Measurements from ENCODE around the gene PACRG. TPM values are rescaled to one million over a fixed set of nuclear protein-coding genes. Genes with fewer than 3 reads are reported as not detected.

PACRG gene
- total RNA-seq, 1 experiment from 2014 or later: not detected

DNA sequence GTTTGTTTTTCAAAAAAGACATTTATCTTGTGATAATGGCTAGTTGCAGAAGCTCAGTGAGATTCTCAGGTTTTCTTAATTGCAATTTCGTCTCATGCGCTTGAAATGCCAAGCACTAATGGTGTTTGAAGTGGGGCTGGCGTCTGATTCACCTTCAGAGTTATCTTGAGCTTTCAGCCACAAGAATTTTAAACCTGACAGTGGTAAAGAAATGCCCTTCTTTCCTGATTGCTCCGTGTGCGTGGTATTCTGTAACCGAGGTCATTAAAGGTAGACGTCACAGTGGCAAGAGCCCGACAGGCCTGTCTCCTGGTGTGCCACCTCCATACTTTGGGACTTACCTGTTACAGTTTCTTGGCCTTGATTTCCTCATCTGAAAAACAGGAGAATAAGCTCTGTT, 560.3 kb downstream of the PACRG start:
- DNase-seq (ENCODE audit: low read depth): no peak
- in situ Hi-C loops (cut with HindIII; ENCODE audit: low pct_unique_long_range_greater_than_20kb, low sequenced_read_pairs): no loop called here

DNA sequence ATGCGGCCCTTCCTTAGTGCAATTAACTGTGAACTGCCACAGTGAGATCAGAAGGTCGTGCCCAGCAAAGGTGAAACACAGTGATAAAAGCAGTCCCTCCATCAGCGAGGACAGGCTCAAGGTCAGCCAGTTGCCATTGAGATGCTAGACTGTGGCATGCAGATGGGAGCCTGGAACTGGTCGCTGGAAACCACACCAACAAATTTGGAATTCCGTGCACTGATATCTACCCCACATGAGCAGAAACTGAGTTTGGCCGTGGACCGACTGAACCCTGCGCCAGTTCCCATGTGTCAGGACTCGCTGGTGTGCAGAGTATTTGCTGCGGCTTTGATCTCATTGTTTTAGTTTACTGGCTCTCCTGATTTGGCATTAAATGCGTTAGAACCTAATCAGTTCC, 561.1 kb downstream of the PACRG start:
- in situ Hi-C loops (cut with HindIII; ENCODE audit: low pct_unique_long_range_greater_than_20kb, low sequenced_read_pairs): no loop called here
- no peak for DNase-seq (ENCODE audit: low read depth)

DNA sequence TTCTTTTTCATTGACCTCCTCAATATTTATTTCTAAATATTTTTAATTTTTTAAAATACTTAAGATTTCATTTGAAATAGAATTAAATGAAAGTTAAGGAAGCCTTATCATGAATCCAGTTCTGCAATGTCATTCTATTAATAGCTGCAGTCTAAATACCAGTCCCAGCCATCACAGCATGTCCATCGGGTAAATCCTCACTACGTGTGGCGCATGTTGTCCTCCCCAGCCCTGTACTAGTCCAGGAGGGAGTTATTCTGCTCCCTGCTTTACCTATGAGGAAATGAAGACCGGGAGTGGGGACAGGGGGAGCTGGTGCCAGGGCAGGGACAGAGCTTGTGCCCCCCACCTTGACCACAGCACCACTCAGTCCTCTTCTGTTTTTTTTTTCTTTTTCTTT, 561.7 kb downstream of the PACRG start:
- in situ Hi-C loops (cut with HindIII; ENCODE audit: low pct_unique_long_range_greater_than_20kb, low sequenced_read_pairs): no loop called here

DNA sequence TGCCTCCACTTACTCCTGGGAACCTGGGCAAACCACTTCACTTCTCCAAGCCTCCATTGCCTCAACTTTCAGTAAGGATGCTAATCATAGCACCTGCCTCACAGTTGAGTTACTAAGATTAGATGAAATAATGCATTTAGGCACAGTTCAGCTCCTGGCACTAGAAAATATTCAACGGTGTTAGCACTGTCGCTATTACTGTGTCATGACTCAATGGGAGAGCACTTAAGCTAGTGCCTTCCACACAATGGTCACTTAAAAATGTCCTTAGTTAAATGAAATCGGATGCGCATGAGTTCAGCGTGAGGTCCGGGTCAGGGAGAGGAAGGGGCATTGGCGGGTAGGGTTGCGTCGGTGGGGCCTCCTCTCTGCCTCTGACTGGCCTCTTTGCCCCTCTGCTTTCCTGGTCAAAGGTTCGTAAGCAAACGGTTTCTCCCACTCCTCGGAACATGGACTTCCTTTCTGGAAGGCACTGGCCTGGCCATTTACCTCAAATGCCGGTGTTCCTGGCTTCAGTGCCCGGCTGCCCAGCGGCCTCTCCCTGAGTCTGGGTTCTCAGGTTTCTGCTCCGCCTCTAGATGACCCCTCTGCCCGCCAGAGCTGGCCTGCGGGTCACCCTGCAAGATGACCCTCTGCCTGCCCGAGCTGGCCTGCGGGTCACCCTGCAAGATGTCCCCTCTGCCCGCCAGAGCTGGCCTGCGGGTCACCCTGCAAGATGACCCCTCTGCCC, 562.9 kb downstream of the PACRG start:
- in situ Hi-C loops (cut with HindIII; ENCODE audit: low pct_unique_long_range_greater_than_20kb, low sequenced_read_pairs): no loop called here
- DNase-seq (ENCODE audit: low read depth): no peak

More for the DNA sequence above, 561.7 kb downstream of the PACRG start:
- DNase-seq (ENCODE audit: low read depth): no peak

DNA sequence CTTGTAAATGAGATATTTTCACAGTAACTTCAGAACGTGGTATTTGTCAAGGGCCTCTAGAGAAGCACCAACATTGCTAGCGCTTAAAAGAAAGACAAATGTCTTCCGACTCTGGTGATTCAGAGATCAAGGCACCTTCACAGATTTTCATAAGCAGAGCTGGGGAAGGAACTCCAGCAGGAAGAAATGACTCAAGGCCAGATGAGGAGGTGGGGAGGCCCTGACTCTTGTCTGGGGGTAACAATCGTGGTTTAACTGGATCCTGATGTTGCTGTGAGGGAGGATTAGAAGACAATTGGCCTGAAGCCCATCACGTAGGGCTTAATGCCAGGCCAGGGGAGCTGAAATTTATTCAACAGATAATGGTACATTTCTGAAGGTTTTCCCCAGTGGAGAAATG, 563.8 kb downstream of the PACRG start:
- in situ Hi-C loops (cut with HindIII; ENCODE audit: low pct_unique_long_range_greater_than_20kb, low sequenced_read_pairs): no loop called here
- no peak for DNase-seq (ENCODE audit: low read depth)

DNA sequence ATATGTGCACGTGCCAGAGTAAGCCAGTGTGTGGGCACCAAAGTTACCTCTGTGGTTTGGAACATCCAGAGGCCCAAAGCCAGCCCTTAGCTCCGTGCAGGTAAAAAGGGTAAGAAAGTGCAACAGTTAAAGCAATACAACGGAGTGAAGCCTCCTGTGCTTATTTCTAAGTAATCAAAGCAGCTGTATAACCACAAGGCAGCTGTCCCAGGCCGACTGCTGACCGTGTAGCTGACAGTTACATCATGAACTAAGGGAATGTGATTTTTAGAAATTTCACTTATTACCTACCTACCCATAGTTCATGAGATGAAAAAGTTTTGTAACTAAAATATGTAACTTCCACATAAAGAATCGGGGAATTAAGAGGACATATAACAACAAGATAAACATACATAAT, 565.5 kb downstream of the PACRG start:
- in situ Hi-C loops (cut with HindIII; ENCODE audit: low pct_unique_long_range_greater_than_20kb, low sequenced_read_pairs): no loop called here
- no peak for DNase-seq (ENCODE audit: low read depth)

DNA sequence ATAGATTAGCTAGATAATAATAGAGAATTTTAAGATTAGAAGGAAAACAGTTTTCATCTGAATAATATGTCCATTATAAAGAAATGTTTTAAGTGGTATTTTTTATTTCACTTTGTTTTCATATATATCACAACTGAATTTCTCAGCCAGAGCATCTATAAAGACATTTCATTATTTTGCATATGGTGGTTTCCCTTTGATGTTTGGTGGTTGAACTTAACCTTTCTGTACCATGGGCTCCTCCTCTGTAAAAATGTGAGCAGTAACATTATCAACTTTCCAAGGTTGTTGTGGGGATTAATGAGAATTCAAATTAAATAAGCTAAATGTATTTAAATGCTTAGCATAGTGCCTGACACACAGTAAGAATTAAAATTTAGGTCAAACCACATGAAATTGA, 567.0 kb downstream of the PACRG start:
- in situ Hi-C loops (cut with HindIII; ENCODE audit: low pct_unique_long_range_greater_than_20kb, low sequenced_read_pairs): no loop called here
- DNase-seq (ENCODE audit: low read depth): no peak

DNA sequence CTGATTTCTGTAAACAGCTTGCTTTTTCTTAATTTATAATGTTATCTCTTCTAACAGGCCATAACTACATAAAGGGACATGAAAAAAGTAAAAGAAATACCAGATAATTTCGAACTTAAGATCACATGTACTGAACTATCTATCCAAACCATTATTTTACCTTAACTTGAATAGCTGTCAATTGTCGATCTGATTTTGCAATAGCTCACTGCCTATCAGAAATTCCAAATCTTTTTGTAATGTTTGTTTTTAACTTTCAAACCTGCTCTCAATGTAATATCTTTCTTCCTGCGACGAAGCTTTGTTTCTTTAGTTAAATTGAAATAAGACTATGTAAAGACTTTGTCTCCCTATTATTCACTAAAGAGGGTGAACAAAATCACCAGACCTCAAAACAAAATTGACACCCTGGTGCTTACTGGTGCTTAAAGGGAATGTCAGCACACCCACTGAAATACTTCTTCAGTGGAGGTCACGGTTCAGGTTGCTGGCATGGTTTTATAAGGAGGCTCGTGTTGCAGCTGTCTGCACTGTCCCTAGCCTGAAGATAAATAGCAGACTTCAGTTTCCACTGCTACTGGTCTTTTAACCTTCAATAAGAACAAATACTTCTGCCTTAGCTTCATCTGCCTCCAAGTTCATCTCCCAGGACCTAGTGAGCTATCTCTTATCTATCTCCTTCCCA, 569.2 kb downstream of the PACRG start:
- no peak for DNase-seq (ENCODE audit: low read depth)
- in situ Hi-C loops (cut with HindIII; ENCODE audit: low pct_unique_long_range_greater_than_20kb, low sequenced_read_pairs): no loop called here

DNA sequence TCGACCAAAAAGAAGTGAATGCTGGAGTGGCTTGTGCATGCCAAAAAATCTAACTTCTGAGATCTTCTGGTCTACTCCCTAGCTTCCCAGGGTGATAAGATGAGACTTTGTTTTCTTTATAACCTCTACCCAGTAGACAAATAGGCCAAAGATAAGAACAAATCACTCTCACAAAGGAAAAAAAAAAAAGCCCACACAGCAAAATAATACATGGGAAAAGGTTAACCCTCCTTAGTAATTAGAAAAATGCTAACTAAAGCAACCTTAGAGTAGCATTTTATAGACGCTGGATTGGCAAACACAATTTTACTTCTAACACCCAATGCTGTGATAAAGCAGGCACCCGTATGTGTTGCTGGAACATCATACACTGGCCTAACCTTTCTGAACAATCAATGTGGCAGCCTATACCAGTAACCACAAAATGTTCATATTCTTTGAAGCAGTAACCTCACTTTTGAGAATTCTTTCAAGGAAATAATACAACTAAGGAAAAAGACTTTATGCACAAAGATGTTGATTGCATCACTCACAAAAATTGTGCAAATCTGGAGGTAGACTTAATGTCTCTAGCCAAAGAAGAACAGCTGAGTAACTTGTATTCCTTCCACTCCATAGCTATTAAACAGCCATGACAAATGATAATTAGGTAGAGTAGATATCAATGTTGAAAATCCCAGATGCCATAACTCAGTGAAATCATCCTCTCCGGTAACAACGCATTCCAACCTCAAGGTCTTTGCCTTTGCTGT, 570.5 kb downstream of the PACRG start:
- in situ Hi-C loops (cut with HindIII; ENCODE audit: low pct_unique_long_range_greater_than_20kb, low sequenced_read_pairs): no loop called here

DNA sequence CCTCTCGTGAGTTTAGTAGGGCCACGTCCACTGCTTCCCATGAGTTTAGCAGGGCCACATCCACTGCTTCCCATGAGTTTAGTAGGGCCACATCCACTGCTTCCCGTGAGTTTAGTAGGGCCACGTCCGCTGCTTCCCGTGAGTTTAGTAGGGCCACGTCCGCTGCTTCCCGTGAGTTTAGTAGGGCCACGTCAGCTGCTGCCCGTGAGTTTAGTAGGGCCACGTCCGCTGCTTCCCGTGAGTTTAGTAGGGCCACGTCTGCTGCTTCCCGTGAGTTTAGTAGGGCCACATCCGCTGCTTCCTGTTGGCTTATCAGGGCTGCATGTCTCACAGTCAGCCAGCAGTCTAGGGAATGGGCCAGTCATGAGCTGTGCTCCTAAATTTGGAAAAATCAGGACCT, 573.1 kb downstream of the PACRG start:
- no peak for DNase-seq (ENCODE audit: low read depth)
- in situ Hi-C loops (cut with HindIII; ENCODE audit: low pct_unique_long_range_greater_than_20kb, low sequenced_read_pairs): no loop called here

More for the DNA sequence above, 570.5 kb downstream of the PACRG start:
- no peak for DNase-seq (ENCODE audit: low read depth)

DNA sequence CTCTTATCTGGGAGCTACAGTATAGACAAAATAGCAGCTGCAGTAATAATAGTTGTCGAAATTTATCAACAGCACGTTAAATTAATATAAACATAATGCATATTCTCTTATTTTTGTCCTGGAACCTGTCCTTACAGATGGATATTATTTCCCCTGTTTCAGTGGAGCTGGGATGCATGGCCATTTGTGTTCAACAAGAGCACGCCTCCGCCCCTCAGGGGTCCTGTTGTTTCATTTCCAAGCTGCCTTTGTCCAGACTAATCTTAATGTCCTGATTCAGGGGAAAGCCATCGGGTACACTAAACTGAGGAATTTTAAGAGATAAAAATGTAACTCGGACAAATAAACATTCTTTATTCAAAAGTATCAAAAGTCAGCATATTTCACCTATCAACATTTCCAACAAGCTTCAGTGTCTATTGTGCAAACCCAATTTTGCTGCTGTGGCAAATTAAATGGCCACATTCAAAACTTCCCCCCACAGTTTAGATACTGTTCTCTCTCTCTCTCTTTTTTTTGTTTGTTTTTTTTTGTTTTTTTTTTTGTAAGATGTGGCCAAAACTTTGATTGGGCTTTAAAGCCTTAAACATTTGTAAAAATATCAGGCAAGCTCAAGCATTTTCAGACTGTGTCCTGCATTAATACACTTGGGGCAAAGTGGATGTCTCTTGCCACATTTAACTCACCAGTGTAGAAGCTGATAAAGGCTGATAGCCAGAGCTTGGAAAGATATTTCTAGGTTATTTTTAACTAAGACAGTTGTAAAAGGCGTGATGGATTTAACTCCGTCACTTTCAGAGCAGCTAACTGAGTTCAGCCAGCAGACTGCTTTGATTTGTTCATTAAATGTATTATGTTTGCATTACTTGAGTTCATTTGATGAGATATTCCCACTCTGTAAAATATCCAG, 574.2 kb downstream of the PACRG start:
- in situ Hi-C loops (cut with HindIII; ENCODE audit: low pct_unique_long_range_greater_than_20kb, low sequenced_read_pairs): no loop called here
- no peak for DNase-seq (ENCODE audit: low read depth)

DNA sequence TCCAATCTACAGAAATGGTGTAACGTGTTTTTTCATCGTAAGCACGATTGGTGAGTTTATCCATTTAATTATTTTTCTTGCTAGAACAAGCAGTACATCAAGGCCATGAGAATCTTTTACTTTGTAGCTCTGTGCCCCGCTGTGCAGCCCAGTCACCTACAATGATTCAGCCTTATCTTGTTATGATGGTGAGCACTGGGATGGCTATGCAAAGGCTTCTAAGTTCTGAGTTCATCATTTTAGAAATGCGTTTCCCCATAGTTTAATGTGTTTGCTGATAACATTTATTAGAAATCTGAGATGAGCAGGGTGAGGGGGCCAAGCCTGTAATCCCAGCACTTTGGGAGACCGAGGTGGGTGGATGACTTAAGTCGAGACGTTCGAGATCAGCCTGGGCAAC, 575.0 kb downstream of the PACRG start:
- no peak for DNase-seq (ENCODE audit: low read depth)
- in situ Hi-C loops (cut with HindIII; ENCODE audit: low pct_unique_long_range_greater_than_20kb, low sequenced_read_pairs): no loop called here

DNA sequence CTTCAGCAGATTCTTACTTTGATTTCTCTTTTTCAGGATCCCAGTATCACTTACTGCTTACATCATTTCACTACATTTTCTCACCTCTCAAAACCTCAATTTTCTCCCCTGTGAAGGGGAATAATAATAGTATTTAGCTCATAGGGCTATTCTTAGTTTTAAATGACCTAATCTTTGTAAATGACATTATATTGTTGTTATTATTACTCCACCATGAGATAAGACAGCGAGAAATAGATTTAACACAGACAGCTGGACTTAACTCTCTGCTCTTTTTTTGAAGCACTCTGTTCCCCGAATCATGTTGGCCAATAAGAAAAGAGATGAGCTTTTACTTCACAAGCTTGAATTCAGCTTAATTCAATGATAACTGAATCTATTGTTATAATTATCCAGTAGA, 578.2 kb downstream of the PACRG start:
- in situ Hi-C loops (cut with HindIII; ENCODE audit: low pct_unique_long_range_greater_than_20kb, low sequenced_read_pairs): no loop called here
- no peak for DNase-seq (ENCODE audit: low read depth)

DNA sequence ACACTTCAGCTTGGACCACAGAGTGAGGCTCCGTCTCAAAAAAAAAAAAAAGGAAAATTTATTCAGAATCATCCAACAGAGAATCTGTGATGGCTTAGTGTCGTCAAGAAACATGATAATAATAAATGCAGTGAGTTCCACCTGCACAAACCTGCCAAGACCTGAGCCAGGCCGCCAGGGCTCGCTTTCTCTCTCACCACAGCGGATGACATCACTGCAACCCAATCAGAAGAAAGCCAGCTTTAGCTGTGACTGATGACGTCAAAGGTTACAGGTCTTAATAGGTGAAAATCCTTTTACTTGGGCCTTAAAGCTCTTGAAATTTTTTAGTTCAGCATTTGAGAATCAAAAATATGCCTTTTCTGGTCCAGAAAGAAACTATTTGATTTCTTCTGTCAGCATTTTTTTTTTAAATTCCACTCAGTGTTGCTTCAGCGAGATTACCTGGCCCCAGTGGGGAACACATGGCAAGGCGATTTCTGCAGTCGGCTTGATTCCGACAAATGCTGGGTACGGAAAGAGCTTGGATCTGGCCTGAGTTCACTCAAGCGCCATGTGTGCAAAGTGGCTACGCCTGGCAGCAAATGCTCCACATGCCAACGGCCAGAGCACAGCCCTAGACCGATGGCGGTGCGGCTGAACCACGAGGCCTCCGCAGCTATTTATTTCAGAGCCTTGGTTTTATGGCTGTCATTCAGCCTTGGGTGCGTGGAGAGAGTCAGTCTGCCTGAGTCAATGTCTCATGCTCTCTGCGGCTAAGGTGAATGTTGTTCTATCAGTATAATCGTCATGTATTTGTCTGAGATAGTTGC, 581.1 kb downstream of the PACRG start:
- no peak for DNase-seq (ENCODE audit: low read depth)
- in situ Hi-C loops (cut with HindIII; ENCODE audit: low pct_unique_long_range_greater_than_20kb, low sequenced_read_pairs): no loop called here

DNA sequence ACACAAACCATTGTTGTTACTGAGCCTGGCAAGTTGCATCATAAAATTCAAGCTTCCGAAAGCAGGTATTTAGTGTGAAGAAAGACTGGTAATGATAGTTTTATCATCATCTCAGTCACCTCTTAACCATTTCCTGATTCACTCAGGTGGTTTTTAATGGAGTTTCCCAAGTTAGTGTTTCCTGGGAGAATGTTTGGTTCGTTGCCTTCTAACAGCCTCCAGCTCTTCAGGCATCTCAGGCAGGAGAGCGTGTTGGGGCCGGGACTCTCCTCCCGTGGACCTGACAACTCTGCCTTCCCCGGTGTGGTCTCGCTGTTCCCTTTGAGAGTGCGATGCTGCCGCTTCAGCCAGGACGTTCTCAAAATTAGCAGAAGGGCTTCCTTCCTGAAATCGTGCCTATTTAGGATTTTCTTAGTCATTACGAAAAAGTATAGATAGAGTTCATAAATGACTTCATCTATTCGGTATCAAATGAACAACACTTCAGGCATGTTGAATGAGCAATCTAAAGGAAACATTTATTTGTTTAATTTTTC, 581.8 kb downstream of the PACRG start:
- DNase-seq (ENCODE audit: low read depth): no peak
- in situ Hi-C loops (cut with HindIII; ENCODE audit: low pct_unique_long_range_greater_than_20kb, low sequenced_read_pairs): no loop called here

DNA sequence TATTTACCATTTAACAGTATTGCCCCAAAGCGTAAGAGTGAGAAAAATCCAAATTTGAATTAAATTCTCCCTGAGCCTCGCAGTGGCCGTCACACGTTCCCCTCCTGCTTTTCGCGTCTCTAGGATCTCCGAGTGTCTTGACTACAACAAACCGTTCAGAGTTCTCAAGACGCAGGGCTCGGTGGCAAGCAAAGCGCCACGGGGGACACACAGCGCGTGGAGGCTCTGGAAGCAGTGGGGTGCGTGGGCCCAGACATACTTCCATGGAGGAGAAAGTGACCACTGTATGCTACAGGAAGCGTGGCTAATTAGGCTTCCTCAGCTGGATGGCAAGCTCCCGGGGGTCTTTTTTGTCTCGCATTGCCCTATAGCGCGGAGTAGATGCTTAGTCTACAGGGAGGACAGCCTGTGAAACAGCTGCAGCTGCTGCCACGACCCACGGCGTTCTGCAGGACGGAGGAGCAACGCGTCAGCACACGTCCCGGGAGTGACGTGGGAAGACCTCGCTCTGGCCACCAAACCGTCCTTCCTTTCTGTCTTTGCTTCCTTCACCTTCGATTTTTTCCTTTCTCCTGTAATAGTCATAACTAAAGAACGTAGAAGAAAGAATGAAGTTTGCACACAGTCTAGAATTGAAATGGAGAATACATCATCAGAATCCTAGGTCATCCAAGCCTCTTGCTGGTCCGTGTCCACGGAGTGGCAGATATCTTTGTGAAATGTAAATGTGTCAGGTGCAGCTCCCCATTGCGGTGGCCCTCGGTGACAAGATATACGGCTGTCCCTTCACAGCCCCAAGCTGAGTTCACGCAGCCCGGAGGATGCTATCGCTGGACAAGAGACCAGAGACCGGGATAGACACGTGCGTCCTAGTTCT, 582.6 kb downstream of the PACRG start:
- in situ Hi-C loops (cut with HindIII; ENCODE audit: low pct_unique_long_range_greater_than_20kb, low sequenced_read_pairs): no loop called here
- no peak for DNase-seq (ENCODE audit: low read depth)

DNA sequence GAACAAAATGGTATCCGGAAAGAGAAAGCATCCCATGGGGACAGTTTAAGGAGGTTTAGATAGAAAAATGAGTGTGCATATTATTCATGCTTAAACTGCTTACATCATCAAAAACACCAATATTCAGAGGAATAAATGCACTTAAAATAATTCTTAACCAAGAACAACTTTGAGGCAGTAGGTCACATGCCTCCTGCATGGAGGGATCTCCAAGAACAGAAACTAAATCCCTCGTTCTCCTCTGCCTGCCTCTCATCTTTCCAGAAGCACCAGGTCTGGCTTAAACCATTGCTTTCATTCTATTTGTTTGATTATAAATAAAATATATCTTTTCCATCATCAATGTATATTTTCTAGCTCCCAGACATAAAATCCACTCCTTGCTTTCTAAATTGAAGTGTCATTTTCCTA, 583.2 kb downstream of the PACRG start:
- DNase-seq (ENCODE audit: low read depth): no peak
- in situ Hi-C loops (cut with HindIII; ENCODE audit: low pct_unique_long_range_greater_than_20kb, low sequenced_read_pairs): no loop called here

All from Caki2 (cell line).